NCI-H187 (cell line): ENCODE results near the gene ANKRD29.

Source experiments
- DNase-seq, 2 experiments: peaks; one replicate each; lab custom pipeline; 2025; lab: John Stamatoyannopoulos, UW

The ANKRD29 gene

GRCh38 chr18:23662309-23663263 lies at the start of gene ANKRD29:
TSS of gene ANKRD29 (minus strand) at chr18:23662911. CDS start at chr18:23662730, 181 bp downstream.
- no peak for DNase-seq

DNA sequence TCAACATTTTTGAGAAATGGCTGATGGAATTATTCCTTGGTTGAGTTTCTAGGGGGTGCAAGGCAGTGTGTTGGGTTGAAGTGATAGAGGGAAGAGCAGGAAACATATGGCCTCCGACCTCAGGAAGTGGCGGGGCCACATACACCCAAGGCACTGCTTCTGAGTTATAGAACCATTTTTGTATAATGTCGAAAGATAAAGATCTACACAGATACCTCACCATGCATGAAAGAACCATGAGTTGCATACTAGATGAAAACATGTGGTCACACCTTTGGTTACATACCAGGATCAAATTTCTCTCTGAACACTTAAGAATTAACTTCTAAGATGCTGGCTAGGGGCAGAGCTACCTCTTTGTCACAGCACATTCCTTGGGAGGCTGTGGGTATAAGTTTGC lies 49.7 kb upstream of the ANKRD29 start:
- DNase-seq = no peak

DNA sequence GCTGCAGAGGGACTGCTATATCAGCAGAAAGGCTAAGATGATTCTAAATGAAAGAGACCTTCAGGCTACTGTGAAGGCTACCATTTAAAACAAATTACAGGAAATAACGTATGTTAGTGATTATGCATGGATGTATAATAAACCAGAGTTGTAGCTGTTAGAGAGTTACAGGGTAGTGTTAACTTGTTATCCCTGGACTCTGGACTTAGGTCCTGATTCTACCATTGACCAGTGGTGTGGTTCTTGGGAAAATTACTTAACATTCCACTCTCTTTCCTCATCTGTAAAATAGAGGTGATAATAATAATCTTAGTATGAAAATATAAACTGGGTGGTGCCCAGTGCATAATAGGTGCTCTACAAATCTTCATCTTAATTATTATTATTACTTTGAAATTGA lies 48.7 kb upstream of the ANKRD29 start:
- no peak for DNase-seq

DNA sequence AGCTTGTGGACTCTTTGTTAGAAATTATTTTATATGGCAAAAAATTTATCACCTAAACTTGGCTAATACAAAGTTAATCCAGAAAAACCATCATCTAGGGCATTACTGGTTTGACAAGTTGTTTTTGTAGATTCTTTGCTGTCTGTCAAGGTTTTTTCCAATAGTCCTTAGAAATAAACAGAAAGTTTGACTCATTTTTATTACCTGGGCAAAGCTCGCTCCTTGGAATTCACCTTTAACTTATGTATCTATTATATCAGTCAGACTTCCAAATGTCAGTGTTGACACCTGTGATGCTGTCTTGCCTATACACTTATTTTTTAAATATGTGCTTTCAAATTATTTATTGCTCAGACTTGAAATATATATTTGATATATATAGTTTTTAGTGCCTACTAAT lies 48.2 kb upstream of the ANKRD29 start:
- no peak for DNase-seq

GRCh38 chr18:23710068-23710527 lies 47.4 kb upstream of the ANKRD29 start:
- DNase-seq = no peak

- DNase-seq = no peak
Observed at GRCh38 chr18:23706971-23707640, 44.4 kb upstream of the ANKRD29 start.

GRCh38 chr18:23704806-23705205 lies 42.1 kb upstream of the ANKRD29 start:
- no peak for DNase-seq

GRCh38 chr18:23703987-23704384 lies 41.3 kb upstream of the ANKRD29 start:
- no peak for DNase-seq

DNA sequence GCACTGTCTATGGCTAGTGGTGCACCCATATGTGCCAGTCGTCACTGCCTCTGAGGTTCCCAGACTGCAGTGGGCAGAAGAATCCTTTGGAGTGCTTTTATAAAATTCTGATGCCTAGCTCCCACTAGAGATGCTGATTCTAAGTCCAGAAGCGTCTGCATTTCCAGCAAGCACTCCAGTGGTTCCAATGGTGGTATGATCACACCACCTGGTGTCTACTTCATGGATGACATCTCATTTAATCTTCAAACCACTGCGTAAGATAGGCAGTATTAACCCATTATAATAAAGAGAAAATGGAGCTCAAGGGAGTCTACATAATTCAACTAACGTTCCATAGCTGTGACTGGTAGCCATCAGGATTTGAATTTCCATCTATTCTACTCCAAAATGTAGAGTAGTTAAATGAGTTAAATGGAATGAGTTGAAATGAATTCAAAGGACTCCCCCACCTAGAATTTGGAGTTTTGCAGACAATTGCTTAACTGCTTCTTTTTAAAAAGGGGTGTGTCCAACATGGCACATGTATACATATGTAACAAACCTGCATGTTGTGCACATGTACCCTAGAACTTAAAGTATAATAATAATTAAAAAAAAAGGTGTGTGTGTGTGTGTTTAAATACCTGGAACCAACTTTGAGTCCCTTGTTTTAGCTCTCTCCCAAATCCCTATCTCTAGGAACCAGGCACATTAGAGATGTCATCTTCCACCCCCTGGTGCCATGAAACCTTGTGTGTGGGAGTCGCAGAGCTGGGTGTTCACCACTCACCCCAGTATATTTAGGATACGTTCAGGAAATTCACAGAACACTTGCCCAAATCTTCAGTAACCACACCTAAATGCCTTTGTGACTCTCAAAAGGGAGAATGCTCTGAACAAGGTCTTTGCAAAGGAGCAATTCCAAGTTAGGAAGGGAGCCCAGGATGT lies 40.6 kb upstream of the ANKRD29 start:
- no peak for DNase-seq

- no peak for DNase-seq
Observed at GRCh38 chr18:23702606-23703005, 39.9 kb upstream of the ANKRD29 start.

DNA sequence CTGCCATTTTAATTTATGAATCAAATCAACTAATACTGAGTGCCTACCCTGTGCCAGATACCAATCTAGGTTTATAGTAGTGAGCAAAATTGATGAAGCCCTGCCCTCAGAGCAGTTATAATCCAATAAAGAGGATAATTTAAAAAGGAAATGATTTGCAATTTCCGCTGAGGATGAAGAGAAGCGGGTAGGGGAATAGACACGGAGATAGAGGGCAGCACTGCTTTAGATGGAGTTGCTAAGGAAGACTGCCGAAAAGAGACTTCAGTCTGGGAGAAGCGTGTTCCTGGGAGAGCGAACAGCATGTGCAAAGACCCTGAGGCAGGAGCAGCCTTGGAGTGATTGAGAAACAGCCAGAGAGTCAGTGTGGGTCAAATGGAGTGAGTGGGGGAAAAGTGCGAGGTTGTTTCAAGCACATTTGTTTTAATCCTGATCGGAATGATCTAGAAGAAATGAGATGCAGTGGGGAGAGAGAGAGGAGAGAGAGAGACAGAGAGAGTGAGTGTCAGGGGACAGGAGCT lies 38.9 kb upstream of the ANKRD29 start:
- no peak for DNase-seq

GRCh38 chr18:23701017-23701416 lies 38.3 kb upstream of the ANKRD29 start:
- no peak for DNase-seq

DNA sequence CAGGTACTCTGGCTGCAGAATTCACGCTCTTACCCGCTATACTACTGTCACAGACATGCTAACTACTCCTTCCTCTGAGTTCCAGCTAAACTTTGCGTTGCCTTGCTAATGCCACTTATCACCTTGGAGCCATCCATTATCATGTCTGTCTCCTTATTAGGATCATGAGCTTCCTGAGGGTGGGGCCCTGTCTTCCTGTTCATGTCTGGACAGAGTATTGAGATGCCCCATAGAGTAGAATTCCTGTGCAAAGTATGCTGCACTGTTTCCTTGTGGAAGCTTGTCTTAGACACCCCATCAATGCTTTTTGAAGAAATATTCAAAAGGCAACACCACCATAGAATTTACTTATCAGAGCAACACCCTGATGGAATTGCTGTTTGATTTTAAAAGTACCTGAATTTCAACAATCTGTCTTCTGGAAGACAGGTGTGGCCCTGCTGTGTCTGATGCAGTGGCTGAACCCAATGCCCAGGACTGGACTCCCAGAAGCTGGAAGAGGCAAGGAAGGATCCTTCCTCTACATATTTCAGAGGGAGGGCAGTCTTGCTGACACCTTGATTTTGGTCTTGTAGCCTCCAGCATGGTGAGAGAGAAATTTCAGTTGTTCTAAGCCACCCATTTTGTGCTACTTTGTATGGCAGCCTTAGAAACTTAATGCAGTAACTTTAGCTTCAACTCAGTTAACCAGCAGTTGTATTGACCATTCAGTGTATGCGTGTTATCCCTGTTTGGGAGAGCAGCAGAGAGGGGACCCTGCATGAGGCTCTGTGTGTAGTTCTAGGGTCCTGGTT lies 32.1 kb upstream of the ANKRD29 start:
- no peak for DNase-seq

DNA sequence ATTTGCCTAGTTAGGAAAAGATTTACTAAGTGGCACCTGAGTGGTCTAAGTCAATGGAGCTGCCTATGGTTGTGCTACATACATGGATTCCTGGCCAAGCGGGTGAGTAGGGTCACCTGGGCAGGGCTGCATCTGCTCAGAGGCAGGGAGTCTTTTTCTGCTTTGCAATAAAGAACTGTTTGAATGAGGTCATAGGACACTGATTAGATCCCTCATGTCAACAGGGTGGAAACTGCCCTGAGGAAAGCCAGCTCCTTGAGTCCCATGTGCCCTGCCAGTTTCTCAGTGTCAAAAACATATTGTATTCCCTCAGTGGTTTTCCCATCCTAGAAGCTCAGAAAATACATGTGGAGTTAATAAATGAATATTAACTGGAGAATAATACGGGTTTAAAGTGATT lies 31.1 kb upstream of the ANKRD29 start:
- DNase-seq = no peak

DNA sequence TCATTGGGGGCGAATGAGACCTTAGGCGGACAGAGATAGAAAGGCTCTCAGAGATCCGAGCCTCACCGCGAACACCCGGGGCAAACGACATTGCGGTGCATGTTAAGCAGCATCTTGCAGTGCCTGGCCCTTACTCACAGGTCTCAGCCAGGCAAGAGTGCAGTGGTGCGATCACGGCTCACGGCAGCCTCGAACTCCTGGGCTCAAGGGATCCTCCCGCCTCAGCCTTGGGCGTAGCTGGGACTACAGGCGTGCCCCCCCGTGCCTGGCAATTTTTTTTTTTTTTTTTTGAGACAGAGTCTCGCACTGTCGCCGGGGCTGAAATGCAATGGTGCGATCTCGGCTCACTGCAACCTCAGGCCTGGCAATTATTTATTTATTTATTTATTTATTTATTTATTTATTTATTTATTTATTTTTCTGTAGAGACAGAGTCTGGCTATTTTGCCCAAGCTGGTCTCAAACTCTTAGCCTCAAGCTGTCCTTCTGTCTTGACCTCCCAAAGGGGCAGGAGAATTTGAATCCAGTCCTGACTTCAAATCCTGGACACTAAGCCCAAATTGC lies 27.9 kb upstream of the ANKRD29 start:
- no peak for DNase-seq

DNA sequence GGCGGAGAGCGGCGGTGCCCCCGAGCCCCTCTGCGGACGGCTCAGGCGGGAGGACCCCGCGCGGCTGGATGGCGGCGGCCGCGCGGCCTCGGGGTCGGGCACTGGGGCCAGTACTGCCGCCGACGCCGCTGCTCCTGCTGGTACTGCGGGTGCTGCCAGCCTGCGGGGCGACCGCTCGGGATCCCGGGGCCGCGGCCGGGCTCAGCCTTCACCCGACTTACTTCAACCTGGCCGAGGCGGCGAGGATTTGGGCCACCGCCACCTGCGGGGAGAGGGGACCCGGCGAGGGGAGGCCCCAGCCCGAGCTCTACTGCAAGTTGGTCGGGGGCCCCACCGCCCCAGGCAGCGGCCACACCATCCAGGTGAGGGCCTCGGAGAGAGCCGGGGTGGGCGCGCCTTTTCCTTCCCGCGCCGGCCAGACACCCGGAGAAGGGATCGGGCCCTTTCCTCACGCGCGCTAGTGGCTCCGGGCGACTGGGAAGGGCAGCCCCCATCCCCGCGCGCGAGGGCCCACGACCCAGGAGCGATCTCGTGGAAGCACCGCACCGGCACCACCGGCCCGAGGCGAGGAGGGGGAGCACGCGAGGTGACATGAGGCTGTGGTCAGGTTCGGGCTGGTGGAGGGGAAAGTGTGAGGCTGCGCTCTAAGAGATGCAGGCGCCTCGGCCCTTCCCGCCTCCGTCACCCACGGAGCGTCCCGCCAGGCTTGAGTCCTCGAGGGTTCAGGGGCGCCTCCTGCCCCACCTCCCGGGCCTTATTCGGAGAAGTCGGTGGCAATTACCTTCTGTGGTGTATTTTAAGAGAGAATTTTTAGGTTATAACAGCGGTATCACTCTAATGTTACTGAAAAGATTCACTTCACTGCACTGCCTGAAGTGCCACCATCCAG lies 27.1 kb upstream of the ANKRD29 start:
- no peak for DNase-seq

GRCh38 chr18:23689031-23689615 lies 26.4 kb upstream of the ANKRD29 start, which contains the start of gene LAMA3:
TSS of gene LAMA3 (plus strand) at chr18:23689453. CDS start at chr18:23689684, 231 bp downstream.
- no peak for DNase-seq

- DNase-seq = no peak
Observed at GRCh38 chr18:23688528-23688927, 25.8 kb upstream of the ANKRD29 start.
